Hair follicle dermal papilla cell (primary cell): ENCODE data around the gene LAMA5. TPM values are rescaled to one million over a fixed set of nuclear protein-coding genes. Genes with fewer than 3 reads are reported as not detected.

Experiments
- total RNA-seq: library from RNA; depleted of rRNA; stranded (reverse); fragments of >200 nt; gene quantifications from 2 replicates; pipeline ENCODE4 v1.2.3, GENCODE V29; 2012

LAMA5 gene
- total RNA-seq = 12.8 and 14.3 TPM in 2 replicates

GRCh38 chr20:62367136-62367632 is at the start of gene LAMA5:
Gene LAMA5 (minus strand): TSS chr20:62367312. CDS start chr20:62367245, 67 bp downstream.

GRCh38 chr20:62407221-62407992 is 40.3 kb upstream of the LAMA5 start, which contains the start of gene CABLES2:
Gene CABLES2 (minus strand): TSS chr20:62407285. CDS start chr20:62407276, 9 bp downstream.

GRCh38 chr20:62386383-62387218 is 19.5 kb upstream of the LAMA5 start, which contains the start of gene RPS21:
Gene RPS21 (plus strand): TSS chr20:62387103. CDS start chr20:62387339, 236 bp downstream.

GRCh38 chr20:62302341-62303061 is 64.6 kb downstream of the LAMA5 start, which contains the start of gene ADRM1:
Gene ADRM1 (plus strand): TSS chr20:62302997. CDS start chr20:62303569, 572 bp downstream.

Other genes starting within 250 kb of the LAMA5 start
- 65.9 and 73.3 TPM in 2 replicates for gene LSM14B, start 244.8 kb downstream of the LAMA5 start, total RNA-seq
- 152 and 178 TPM in 2 replicates for gene PSMA7, start 223.9 kb downstream of the LAMA5 start, total RNA-seq
- gene SS18L1, start 223.5 kb downstream of the LAMA5 start, total RNA-seq = 14.2 and 16.2 TPM in 2 replicates
- gene MTG2, start 184.3 kb downstream of the LAMA5 start, total RNA-seq = 13.6 and 23.5 TPM in 2 replicates
- not detected in 2 replicates for gene HRH3, start 147.0 kb downstream of the LAMA5 start, total RNA-seq
- 45.4 and 46.6 TPM in 2 replicates for gene OSBPL2, start 128.8 kb downstream of the LAMA5 start, total RNA-seq
- 86.6 and 90.1 TPM in 2 replicates for gene ADRM1, start 64.3 kb downstream of the LAMA5 start, total RNA-seq
- gene RPS21, start 19.8 kb upstream of the LAMA5 start, total RNA-seq = 438 and 731 TPM in 2 replicates
- 2.1 and 2.3 TPM in 2 replicates for gene CABLES2, start 40.0 kb upstream of the LAMA5 start, total RNA-seq
- gene RBBP8NL, start 60.2 kb upstream of the LAMA5 start, total RNA-seq = not detected in 2 replicates
- not detected in 2 replicates for gene GATA5, start 108.7 kb upstream of the LAMA5 start, total RNA-seq